HG03439 (cell line): ENCODE results near the gene FSD2.
"Not testable (repeated sequence)": the region's sequence is repeated elsewhere in the genome, so short reads cannot be mapped to it uniquely, and the experiment has no call there.

Source experiments
- ATAC-seq: cut with Tn5 transposase; IDR thresholded peaks from one replicate; pipeline ENCODE4 v1.9.1; 2021; ENCODE audit warnings: mild to moderate bottlenecking, moderate library complexity; ENCODE audit not compliant: unreplicated experiment

FSD2 gene

DNA sequence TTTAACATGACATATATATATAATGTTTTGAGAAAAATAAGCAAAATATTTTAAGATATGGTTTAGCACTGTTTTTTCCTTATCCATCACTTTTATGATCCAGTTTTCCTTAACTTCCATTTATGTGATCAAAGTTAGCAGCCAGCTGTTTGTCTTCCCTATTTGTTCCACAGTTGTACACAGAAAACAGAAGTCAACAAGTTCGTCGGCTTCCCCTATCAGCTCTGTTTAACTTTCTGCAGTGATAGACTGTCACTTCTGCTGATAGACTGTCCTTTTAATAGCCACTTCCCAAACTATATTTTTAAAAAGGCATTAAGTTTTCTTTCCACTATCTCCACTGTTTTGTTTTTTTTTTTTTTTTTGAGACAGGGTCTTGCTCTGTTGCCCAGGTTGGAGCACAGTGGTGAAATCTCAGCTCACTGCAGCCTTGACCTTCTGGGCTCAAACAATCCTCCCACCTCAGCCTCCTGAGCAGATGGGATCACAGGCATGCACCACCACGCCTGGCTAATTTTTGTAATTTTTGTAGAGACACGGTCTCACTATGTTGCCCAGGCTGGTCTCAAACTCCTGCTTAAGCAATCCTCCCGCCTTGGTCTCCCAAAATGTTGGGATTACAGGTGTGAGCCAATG is 7.2 kb downstream of the FSD2 start:
- no peak for ATAC-seq

DNA sequence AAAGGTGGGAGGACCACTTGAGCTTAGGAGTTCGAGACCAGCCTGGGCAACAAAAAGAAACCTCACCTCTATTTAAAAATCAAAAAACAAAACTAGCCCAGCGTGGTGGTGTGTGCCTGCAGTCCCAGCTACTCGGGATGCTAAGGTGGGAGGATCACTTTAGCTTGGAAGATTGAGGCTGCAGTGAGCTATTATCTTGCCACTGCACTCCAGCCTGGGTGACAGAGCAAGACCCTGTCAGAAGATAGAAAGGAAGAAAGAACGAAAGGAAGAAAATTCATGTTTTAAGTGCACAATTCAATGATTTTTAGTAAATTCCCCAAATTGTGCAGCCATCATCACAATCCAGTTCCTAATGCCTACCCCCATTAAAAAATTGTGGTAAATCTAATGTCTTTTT is 7.8 kb downstream of the FSD2 start:
- ATAC-seq: no peak

DNA sequence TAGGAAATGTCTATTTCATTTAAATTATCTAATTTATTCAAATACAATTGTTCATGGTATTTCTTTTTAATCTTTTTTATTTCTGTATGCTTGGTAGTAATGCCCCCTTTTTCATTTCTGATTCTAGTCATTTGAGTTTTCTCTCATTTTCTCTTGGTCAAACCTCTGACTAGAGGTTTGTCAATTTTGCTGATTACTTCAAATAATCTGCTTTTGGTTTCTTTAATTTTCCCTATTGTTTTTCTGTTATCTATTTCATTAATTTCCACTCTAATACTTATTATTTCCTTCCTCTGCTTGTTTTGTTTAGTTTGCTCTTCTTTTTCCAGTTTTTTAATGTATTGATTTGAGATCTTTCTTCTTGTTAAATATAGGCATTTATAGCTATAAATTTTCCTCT is 12.1 kb downstream of the FSD2 start:
- no peak for ATAC-seq

DNA sequence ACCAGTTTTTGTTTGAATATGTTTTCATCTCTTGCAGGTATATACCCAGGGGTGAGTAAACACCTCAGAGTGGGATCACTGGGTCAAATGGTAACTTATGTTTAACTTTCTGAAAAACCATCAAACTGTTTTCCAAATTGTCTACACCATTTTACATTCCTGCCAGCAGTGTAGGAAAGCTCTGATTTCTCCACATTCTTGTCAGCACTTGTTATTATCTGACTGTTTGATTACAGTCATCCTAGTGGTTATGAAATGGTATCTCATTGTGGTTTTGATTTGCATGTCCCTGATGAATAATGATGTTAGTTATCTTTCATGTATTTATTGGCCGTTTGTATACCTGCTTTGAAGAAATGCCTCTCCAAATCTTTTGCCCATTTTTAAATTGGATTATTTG is 13.8 kb downstream of the FSD2 start:
- ATAC-seq: no peak

- ATAC-seq: no peak
Measured at GRCh38 chr15:82790321-82790720, 15.5 kb downstream of the FSD2 start.

- no peak for ATAC-seq
Measured at GRCh38 chr15:82789491-82789890, 16.4 kb downstream of the FSD2 start.

GRCh38 chr15:82788496-82788895 is 17.4 kb downstream of the FSD2 start:
- ATAC-seq: no peak

DNA sequence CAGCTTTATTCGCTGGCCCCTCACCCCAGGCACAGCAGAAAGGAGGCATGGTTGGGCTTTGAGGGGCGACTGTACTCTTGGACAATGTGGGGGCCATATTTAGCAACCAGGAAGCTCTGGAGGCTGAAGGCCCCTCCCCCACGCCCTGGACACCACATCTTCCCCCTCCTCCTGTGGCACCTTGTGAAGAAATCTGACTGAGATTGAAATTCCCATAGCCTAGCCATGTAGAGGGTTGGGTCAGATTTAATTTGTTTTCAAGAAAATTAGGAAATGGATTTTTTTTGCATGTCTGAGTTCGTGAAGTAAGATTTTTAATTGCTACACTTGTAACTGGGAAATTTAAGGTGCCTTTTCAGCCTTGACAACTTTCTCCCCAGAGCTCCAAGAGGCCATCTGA is 24.5 kb downstream of the FSD2 start:
- no peak for ATAC-seq

GRCh38 chr15:82778755-82779154 is 27.1 kb downstream of the FSD2 start:
- no peak for ATAC-seq

- ATAC-seq: no peak
Measured at GRCh38 chr15:82774496-82774895, 31.4 kb downstream of the FSD2 start.

- ATAC-seq: no peak
Measured at GRCh38 chr15:82771789-82772607, 33.9 kb downstream of the FSD2 start.

- no peak for ATAC-seq
Measured at GRCh38 chr15:82768414-82769054, 37.3 kb downstream of the FSD2 start.

- no peak for ATAC-seq
Measured at GRCh38 chr15:82767163-82767829, 38.6 kb downstream of the FSD2 start.

- not testable (repeated sequence) for ATAC-seq
Measured at GRCh38 chr15:82766201-82766600, 39.7 kb downstream of the FSD2 start.

DNA sequence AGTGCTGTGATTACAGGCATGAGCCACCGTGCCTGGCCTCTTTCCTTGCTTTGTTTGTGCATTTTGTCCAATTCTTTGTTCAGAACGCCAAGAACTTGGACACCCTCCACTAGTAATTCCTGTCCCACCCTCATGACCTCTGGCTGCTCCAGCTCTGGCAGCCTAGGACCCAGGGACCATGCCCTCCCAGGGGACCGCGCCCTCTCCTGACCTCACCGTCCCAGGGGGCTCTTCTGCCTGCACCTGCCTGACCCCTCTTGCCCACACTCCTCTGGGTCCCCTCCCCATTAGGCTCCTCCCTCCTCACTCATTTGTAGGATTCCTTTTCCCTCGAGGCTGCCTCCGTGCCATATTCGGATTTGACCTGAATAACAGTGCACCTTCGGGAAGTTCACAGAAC is 41.1 kb downstream of the FSD2 start:
- ATAC-seq: no peak

DNA sequence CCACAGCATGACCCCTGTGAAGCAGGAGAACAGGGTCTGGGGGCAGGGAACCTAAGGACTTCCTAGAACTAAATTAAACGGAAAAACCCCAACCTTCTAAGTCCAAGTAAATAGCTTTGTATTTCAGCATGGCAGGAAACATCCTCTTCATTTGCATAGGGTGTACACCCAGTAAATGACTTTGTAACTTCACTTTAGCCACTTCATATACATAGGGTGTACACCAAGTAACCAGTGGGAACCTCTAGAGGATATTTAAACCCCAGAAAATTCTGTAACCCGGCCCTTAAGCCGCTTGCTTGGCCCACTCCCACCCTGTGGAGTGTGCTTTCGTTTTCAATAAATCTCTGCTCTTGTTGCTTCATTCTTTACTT is 41.8 kb downstream of the FSD2 start:
- ATAC-seq: no peak

GRCh38 chr15:82763361-82764116 is 42.3 kb downstream of the FSD2 start:
- ATAC-seq: no peak

GRCh38 chr15:82751308-82751707 is 54.6 kb downstream of the FSD2 start:
- ATAC-seq: no peak

DNA sequence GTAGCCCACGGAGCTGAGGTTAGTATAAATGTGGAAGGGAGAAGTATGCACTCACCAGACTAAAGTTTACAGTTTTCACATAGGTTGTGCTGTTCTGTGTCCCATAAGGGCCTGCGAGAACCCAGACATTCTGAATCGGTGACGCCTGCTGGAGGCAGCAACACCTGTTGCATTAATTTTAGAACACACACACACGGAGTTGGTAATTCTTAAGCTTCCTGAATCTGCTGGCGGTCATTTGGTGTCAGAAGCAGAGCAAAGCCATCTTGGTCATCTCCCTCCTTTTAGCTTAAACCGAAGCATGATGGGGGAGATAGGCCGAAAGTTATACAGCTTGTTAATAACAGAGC is 55.1 kb downstream of the FSD2 start:
- ATAC-seq: peak; percentile 15

- ATAC-seq: peak; percentile 91
Measured at GRCh38 chr15:82749951-82750830, 55.7 kb downstream of the FSD2 start.
